ENCODE data around the gene MAP6.

The MAP6 gene

GRCh38 chr11:75606099-75606498 lies 62.7 kb downstream of the MAP6 start:
- no peak for DNase-seq (ENCODE audit: low read depth in 2 of 2)
- no peak for TF ChIP-seq CTCF (IDR thresholded peaks at IDR 0.05; ENCODE audit: low read depth, low read length)

GRCh38 chr11:75603791-75604736 lies 64.8 kb downstream of the MAP6 start:
- no peak for TF ChIP-seq CTCF (IDR thresholded peaks at IDR 0.05; ENCODE audit: low read depth, low read length)
- DNase-seq (ENCODE audit: low read depth in 2 of 2): peak; percentile 90 to 94
- H3K4me3 ChIP-seq (replicated peaks in 1 of 2; ENCODE audit: low read depth in 2 of 2, low read length in 2 of 2): peak overlapping the region in 1 of 2 donors; percentile 8

More at GRCh38 chr11:75606099-75606498, 62.7 kb downstream of the MAP6 start:
- no peak overlapping the region for H3K4me3 ChIP-seq (replicated peaks in 1 of 2; ENCODE audit: low read depth in 2 of 2, low read length in 2 of 2)

GRCh38 chr11:75602951-75603350 lies 65.9 kb downstream of the MAP6 start:
- no peak overlapping the region for H3K4me3 ChIP-seq (replicated peaks in 1 of 2; ENCODE audit: low read depth in 2 of 2, low read length in 2 of 2)
- DNase-seq (ENCODE audit: low read depth in 2 of 2): peak in 1 of 2 donors; percentile 42
- no peak for TF ChIP-seq CTCF (IDR thresholded peaks at IDR 0.05; ENCODE audit: low read depth, low read length)

GRCh38 chr11:75601494-75601893 lies 67.3 kb downstream of the MAP6 start:
- no peak for TF ChIP-seq CTCF (IDR thresholded peaks at IDR 0.05; ENCODE audit: low read depth, low read length)

GRCh38 chr11:75600356-75600755 lies 68.5 kb downstream of the MAP6 start:
- no peak for TF ChIP-seq CTCF (IDR thresholded peaks at IDR 0.05; ENCODE audit: low read depth, low read length)
- no peak for DNase-seq (ENCODE audit: low read depth in 2 of 2)
- no peak overlapping the region for H3K4me3 ChIP-seq (replicated peaks in 1 of 2; ENCODE audit: low read depth in 2 of 2, low read length in 2 of 2)

More at GRCh38 chr11:75601494-75601893, 67.3 kb downstream of the MAP6 start:
- DNase-seq (ENCODE audit: low read depth in 2 of 2): no peak
- no peak overlapping the region for H3K4me3 ChIP-seq (replicated peaks in 1 of 2; ENCODE audit: low read depth in 2 of 2, low read length in 2 of 2)

GRCh38 chr11:75598900-75599299 lies 69.9 kb downstream of the MAP6 start:
- DNase-seq (ENCODE audit: low read depth in 2 of 2): no peak
- no peak overlapping the region for H3K4me3 ChIP-seq (replicated peaks in 1 of 2; ENCODE audit: low read depth in 2 of 2, low read length in 2 of 2)
- TF ChIP-seq CTCF (IDR thresholded peaks at IDR 0.05; ENCODE audit: low read depth, low read length): no peak

Measured in cardiac fibroblast (primary cell).